Liver (tissue), 9 donors: Measurements from ENCODE around the gene NTMT1. TPM values are rescaled to one million over a fixed set of nuclear protein-coding genes. Genes with fewer than 3 reads are reported as not detected.

Experiments
- DNase-seq: peaks from one replicate; pipeline ENCODE4 v3.0.0-alpha.2; 2017; ENCODE audit warnings: low spot score
- H3K27ac ChIP-seq, 2 donors: one replicate each; pipeline ENCODE4 v1.7.0; 2013; ENCODE audit warnings: inconsistent platforms in 2 of 2, low read length in 2 of 2, control low read depth in 1 of 2, low read depth in 1 of 2, mild to moderate bottlenecking in 1 of 2
- H3K27me3 ChIP-seq, 4 donors: one replicate each; pipeline versions ENCODE4 v1.6.1 to v1.7.0; 2013; ENCODE audit warnings: low read length in 3 of 4, inconsistent platforms in 1 of 4, mild to moderate bottlenecking in 1 of 4, moderate library complexity in 1 of 4; ENCODE audit not compliant: control insufficient read depth in 4 of 4, insufficient read depth in 4 of 4
- H3K36me3 ChIP-seq, 4 donors: one replicate each; pipeline versions ENCODE4 v1.6.1 to v1.7.0; 2013; ENCODE audit warnings: low read length in 3 of 4, mild to moderate bottlenecking in 3 of 4, low read depth in 1 of 4, moderate library complexity in 1 of 4; ENCODE audit not compliant: control insufficient read depth in 4 of 4, insufficient read depth in 3 of 4
- H3K4me1 ChIP-seq, 4 donors: one replicate each; pipeline versions ENCODE4 v1.6.1 to v1.7.0; 2013; ENCODE audit warnings: low read length in 3 of 4, mild to moderate bottlenecking in 3 of 4, moderate library complexity in 1 of 4; ENCODE audit not compliant: control insufficient read depth in 4 of 4, insufficient read depth in 4 of 4
- H3K4me3 ChIP-seq, 3 donors: one replicate each; pipeline versions ENCODE4 v1.6.1 to v1.7.0; 2013; ENCODE audit warnings: low read length in 3 of 3, control low read depth in 1 of 3, low read depth in 1 of 3, mild to moderate bottlenecking in 1 of 3
- H3K9ac ChIP-seq, 2 donors: one replicate each; pipeline ENCODE4 v1.7.0; 2013; ENCODE audit warnings: low read length in 2 of 2, mild to moderate bottlenecking in 2 of 2, moderate library complexity in 2 of 2, control low read depth in 1 of 2, low read depth in 1 of 2
- H3K9me3 ChIP-seq, 4 donors: one replicate each; pipeline versions ENCODE4 v1.6.1 to v1.7.0; 2013; ENCODE audit warnings: low read length in 3 of 4; ENCODE audit not compliant: control insufficient read depth in 4 of 4
- ATF3 ChIP-seq: IDR thresholded peaks from 2 replicates; pipeline ENCODE4 v1.6.1; 2016; ENCODE audit warnings: antibody characterized with exemption
- EGR1 ChIP-seq, 2 donors: IDR thresholded peaks; 2 replicates each; pipeline ENCODE4 v1.6.1; 2016 to 2018; ENCODE audit warnings: antibody characterized with exemption in 2 of 2, low read depth in 2 of 2
- FOXA1 ChIP-seq: IDR thresholded peaks from 2 replicates; pipeline ENCODE4 v1.6.1; 2016; ENCODE audit warnings: antibody characterized with exemption
- FOXA2 ChIP-seq: IDR thresholded peaks from 2 replicates; pipeline ENCODE4 v1.6.1; 2016; ENCODE audit warnings: antibody characterized with exemption
- GABPA ChIP-seq, 2 donors: IDR thresholded peaks in 1 of 2; conservative IDR thresholded peaks in 1 of 2; 2 replicates each; pipeline ENCODE4 v1.6.1; 2016; ENCODE audit warnings: antibody characterized with exemption in 2 of 2, mild to moderate bottlenecking in 1 of 2, moderate library complexity in 1 of 2
- HNF4A ChIP-seq, 2 donors: conservative IDR thresholded peaks; 2 replicates each; pipeline ENCODE4 v1.6.1; 2016; ENCODE audit warnings: antibody characterized with exemption in 2 of 2, mild to moderate bottlenecking in 2 of 2
- HNF4G ChIP-seq: IDR thresholded peaks from 2 replicates; pipeline ENCODE4 v1.6.1; 2016; ENCODE audit warnings: antibody characterized with exemption
- JUND ChIP-seq, 2 donors: IDR thresholded peaks; 2 replicates each; pipeline ENCODE4 v1.6.1; 2016; ENCODE audit warnings: antibody characterized with exemption in 2 of 2
- NR2F2 ChIP-seq: IDR thresholded peaks from 2 replicates; pipeline ENCODE4 v1.6.1; 2016; ENCODE audit warnings: antibody characterized with exemption
- RXRA ChIP-seq, 2 donors: IDR thresholded peaks; 2 replicates each; pipeline ENCODE4 v1.6.1; 2017 to 2018; ENCODE audit warnings: antibody characterized with exemption in 2 of 2, mild to moderate bottlenecking in 1 of 2
- SP1 ChIP-seq: IDR thresholded peaks from 2 replicates; pipeline ENCODE4 v1.6.1; 2018; ENCODE audit warnings: antibody characterized with exemption, mild to moderate bottlenecking
- TAF1 ChIP-seq: conservative IDR thresholded peaks from 2 replicates; pipeline ENCODE4 v1.6.1; 2016; ENCODE audit warnings: antibody characterized with exemption, mild to moderate bottlenecking
- YY1 ChIP-seq: IDR thresholded peaks from 2 replicates; pipeline ENCODE4 v1.6.1; 2016; ENCODE audit warnings: antibody characterized with exemption, mild to moderate bottlenecking
- WGBS: extraction: QIAGEN DNeasy Blood & Tissue Kit; methylation state at CpG from one replicate; pipeline ENCODE4 v1.1.7; 2013; 5-methylcytosine and 5-hydroxymethylcytosine counted together
- polyA plus RNA-seq, 2 donors: library from polyadenylated mRNA; stranded (reverse) in 1 of 2; unstranded in 1 of 2; fragments of 200-250 nt in 1 of 2; fragments of >200 nt in 1 of 2; fragmentation: Nextera tagmentation in 1 of 2; extraction: Ambion mirVana in 1 of 2; gene quantifications; one replicate each; pipeline versions ENCODE4 v1.2.1 to v1.2.3, GENCODE V29; 2013 to 2015
- total RNA-seq, 2 donors: library from RNA; depleted of rRNA; stranded (reverse); fragments of >200 nt; gene quantifications; one replicate each; pipeline ENCODE4 v1.2.3, GENCODE V29; 2014
- TF ChIP-seq, protein P1 (sequence below): fragments of 150-350 bp; IDR thresholded peaks from 2 replicates; pipeline ENCODE4 v1.5.1; 2017; ENCODE audit warnings: improper control_type of control experiment, low read depth, low read length; ENCODE audit not compliant: missing input control
- TF ChIP-seq, protein P2 (sequence below): IDR thresholded peaks from 2 replicates; pipeline ENCODE4 v1.6.1; 2016; ENCODE audit warnings: antibody characterized with exemption
- TF ChIP-seq, protein P3 (sequence below): IDR thresholded peaks from 2 replicates; pipeline ENCODE4 v1.6.1; 2016; ENCODE audit warnings: antibody characterized with exemption, mild to moderate bottlenecking
- TF ChIP-seq, protein P4 (sequence below): IDR thresholded peaks from 2 replicates; pipeline ENCODE4 v1.6.1; 2016; ENCODE audit warnings: antibody characterized with exemption
- donor health status: healthy.
- donor health status: healthy.
- donor health status: healthy.
- donor health status: healthy.
- donor health status: healthy.

The NTMT1 gene
- total and polyA plus RNA-seq, 4 donors: 13.1 to 42.5 (median 26.2) TPM

GRCh38 chr9:129653823-129654553 is 28.0 kb downstream of the NTMT1 start:
- Histone ChIP-seq H3K4me1 (no peaks in the 10 kb centered on the region), H3K9me3 (no peaks in the 10 kb centered on the region), H3K27ac (no peak overlapping the region), H3K27me3 (peaks cover 0 to 2% (median 0%) of the 10 kb centered on the region in 4 donors), H3K9ac (no peak overlapping the region), H3K36me3 (no peaks in the 10 kb centered on the region), H3K4me3 (no peak overlapping the region)
- TF ChIP-seq FOXA2 (no peak), GABPA (IDR thresholded peaks at IDR 0.05 in 1 of 2, conservative IDR thresholded peaks at IDR 0.05 in 1 of 2) (no peak), ATF3 (no peak)
- DNase-seq: no peak
- 51% methylated on average over 19 of the region's 19 CpGs for WGBS

GRCh38 chr9:129654554-129655040 is 28.6 kb downstream of the NTMT1 start:
- H3K4me1 ChIP-seq: no peaks in the 10 kb centered on the region
- WGBS: 57% methylated on average over 20 of the region's 20 CpGs
- no peak for DNase-seq
- H3K9me3 ChIP-seq: no peaks in the 10 kb centered on the region
- H3K36me3 ChIP-seq: no peaks in the 10 kb centered on the region
- peaks cover 0 to 2% (median 0%) of the 10 kb centered on the region in 4 donors for H3K27me3 ChIP-seq
- H3K4me3 ChIP-seq: no peak overlapping the region
- no peak for TF ChIP-seq NR2F2
- no peak for TF ChIP-seq TAF1
- no peak for TF ChIP-seq HNF4G
- TF ChIP-seq FOXA2: no peak
- no peak for TF ChIP-seq HNF4A (conservative IDR thresholded peaks at IDR 0.05)
- TF ChIP-seq GABPA (IDR thresholded peaks at IDR 0.05 in 1 of 2, conservative IDR thresholded peaks at IDR 0.05 in 1 of 2): no peak
- no peak for TF ChIP-seq EGR1 (IDR thresholded peaks at IDR 0.05; ENCODE audit: low read depth in 2 of 2)
- no peak overlapping the region for H3K27ac ChIP-seq
- no peak overlapping the region for H3K9ac ChIP-seq

GRCh38 chr9:129655154-129655553 is 29.2 kb downstream of the NTMT1 start:
- Histone ChIP-seq H3K4me1 (no peaks in the 10 kb centered on the region), H3K9ac (no peak overlapping the region), H3K4me3 (no peak overlapping the region), H3K27ac (no peak overlapping the region), H3K36me3 (no peaks in the 10 kb centered on the region), H3K9me3 (no peaks in the 10 kb centered on the region), H3K27me3 (peaks cover 0 to 2% (median 0%) of the 10 kb centered on the region in 4 donors)
- WGBS: 92% methylated on average over 7 of the region's 7 CpGs
- TF ChIP-seq, protein P1, sequence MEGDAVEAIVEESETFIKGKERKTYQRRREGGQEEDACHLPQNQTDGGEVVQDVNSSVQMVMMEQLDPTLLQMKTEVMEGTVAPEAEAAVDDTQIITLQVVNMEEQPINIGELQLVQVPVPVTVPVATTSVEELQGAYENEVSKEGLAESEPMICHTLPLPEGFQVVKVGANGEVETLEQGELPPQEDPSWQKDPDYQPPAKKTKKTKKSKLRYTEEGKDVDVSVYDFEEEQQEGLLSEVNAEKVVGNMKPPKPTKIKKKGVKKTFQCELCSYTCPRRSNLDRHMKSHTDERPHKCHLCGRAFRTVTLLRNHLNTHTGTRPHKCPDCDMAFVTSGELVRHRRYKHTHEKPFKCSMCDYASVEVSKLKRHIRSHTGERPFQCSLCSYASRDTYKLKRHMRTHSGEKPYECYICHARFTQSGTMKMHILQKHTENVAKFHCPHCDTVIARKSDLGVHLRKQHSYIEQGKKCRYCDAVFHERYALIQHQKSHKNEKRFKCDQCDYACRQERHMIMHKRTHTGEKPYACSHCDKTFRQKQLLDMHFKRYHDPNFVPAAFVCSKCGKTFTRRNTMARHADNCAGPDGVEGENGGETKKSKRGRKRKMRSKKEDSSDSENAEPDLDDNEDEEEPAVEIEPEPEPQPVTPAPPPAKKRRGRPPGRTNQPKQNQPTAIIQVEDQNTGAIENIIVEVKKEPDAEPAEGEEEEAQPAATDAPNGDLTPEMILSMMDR: no peak
- TF ChIP-seq EGR1 (IDR thresholded peaks at IDR 0.05; ENCODE audit: low read depth in 2 of 2): no peak
- no peak for TF ChIP-seq RXRA (IDR thresholded peaks at IDR 0.05)
- no peak for TF ChIP-seq YY1
- no peak for TF ChIP-seq NR2F2
- TF ChIP-seq, protein P2, sequence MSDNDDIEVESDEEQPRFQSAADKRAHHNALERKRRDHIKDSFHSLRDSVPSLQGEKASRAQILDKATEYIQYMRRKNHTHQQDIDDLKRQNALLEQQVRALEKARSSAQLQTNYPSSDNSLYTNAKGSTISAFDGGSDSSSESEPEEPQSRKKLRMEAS: no peak
- TF ChIP-seq, protein P3, sequence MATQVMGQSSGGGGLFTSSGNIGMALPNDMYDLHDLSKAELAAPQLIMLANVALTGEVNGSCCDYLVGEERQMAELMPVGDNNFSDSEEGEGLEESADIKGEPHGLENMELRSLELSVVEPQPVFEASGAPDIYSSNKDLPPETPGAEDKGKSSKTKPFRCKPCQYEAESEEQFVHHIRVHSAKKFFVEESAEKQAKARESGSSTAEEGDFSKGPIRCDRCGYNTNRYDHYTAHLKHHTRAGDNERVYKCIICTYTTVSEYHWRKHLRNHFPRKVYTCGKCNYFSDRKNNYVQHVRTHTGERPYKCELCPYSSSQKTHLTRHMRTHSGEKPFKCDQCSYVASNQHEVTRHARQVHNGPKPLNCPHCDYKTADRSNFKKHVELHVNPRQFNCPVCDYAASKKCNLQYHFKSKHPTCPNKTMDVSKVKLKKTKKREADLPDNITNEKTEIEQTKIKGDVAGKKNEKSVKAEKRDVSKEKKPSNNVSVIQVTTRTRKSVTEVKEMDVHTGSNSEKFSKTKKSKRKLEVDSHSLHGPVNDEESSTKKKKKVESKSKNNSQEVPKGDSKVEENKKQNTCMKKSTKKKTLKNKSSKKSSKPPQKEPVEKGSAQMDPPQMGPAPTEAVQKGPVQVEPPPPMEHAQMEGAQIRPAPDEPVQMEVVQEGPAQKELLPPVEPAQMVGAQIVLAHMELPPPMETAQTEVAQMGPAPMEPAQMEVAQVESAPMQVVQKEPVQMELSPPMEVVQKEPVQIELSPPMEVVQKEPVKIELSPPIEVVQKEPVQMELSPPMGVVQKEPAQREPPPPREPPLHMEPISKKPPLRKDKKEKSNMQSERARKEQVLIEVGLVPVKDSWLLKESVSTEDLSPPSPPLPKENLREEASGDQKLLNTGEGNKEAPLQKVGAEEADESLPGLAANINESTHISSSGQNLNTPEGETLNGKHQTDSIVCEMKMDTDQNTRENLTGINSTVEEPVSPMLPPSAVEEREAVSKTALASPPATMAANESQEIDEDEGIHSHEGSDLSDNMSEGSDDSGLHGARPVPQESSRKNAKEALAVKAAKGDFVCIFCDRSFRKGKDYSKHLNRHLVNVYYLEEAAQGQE: no peak
- no peak for TF ChIP-seq JUND (IDR thresholded peaks at IDR 0.05)
- no peak for TF ChIP-seq FOXA1
- no peak for TF ChIP-seq HNF4A (conservative IDR thresholded peaks at IDR 0.05)
- no peak for TF ChIP-seq FOXA2
- TF ChIP-seq, protein P4, sequence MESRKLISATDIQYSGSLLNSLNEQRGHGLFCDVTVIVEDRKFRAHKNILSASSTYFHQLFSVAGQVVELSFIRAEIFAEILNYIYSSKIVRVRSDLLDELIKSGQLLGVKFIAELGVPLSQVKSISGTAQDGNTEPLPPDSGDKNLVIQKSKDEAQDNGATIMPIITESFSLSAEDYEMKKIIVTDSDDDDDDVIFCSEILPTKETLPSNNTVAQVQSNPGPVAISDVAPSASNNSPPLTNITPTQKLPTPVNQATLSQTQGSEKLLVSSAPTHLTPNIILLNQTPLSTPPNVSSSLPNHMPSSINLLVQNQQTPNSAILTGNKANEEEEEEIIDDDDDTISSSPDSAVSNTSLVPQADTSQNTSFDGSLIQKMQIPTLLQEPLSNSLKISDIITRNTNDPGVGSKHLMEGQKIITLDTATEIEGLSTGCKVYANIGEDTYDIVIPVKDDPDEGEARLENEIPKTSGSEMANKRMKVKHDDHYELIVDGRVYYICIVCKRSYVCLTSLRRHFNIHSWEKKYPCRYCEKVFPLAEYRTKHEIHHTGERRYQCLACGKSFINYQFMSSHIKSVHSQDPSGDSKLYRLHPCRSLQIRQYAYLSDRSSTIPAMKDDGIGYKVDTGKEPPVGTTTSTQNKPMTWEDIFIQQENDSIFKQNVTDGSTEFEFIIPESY: no peak
- TF ChIP-seq SP1: no peak
- no peak for DNase-seq
